Stomach (tissue), 9 donors: ENCODE data around the gene MYO1B. TPM values are rescaled to one million over a fixed set of nuclear protein-coding genes. Genes with fewer than 3 reads are reported as not detected.

Source experiments
- DNase-seq, 2 donors: peaks; one replicate each; pipeline versions ENCODE4 v3.0.0 to v3.0.0-alpha.2; 2013 to 2019
- H3K27ac ChIP-seq, 5 donors: fragments of 200-600 bp in 4 of 5; sonication (generic) in 4 of 5; one replicate each; pipeline ENCODE4 v1.5.1; 2013 to 2019; ENCODE audit warnings: mild to moderate bottlenecking in 1 of 5, moderate library complexity in 1 of 5
- H3K27me3 ChIP-seq, 3 donors: fragments of 200-600 bp; sonication (generic); one replicate each; pipeline ENCODE4 v1.5.1; 2017 to 2019; ENCODE audit warnings: mixed run types in 1 of 3
- H3K36me3 ChIP-seq, 4 donors: fragments of 200-600 bp; sonication (generic); 1 replicate in 3 of 4; 2 replicates in 1 of 4; pipeline ENCODE4 v1.5.1; 2016 to 2019
- H3K4me1 ChIP-seq, 4 donors: fragments of 200-600 bp; sonication (generic); one replicate each; pipeline ENCODE4 v1.5.1; 2016 to 2019
- H3K4me3 ChIP-seq, 4 donors: fragments of 200-600 bp; sonication (generic) in 3 of 4; one replicate each; pipeline ENCODE4 v1.5.1; 2016 to 2019; ENCODE audit warnings: mild to moderate bottlenecking in 1 of 4
- H3K9me3 ChIP-seq, 4 donors: fragments of 200-600 bp; sonication (generic); one replicate each; pipeline ENCODE4 v1.5.1; 2016 to 2019
- CTCF ChIP-seq, 7 experiments: fragments of 450-650 bp in 4 of 7; fragments of 200-600 bp in 3 of 7; sonication (generic) in 3 of 7; IDR thresholded peaks; one replicate each; pipeline ENCODE4 v1.5.1; 2016 to 2019; ENCODE audit warnings: antibody characterized with exemption in 7 of 7, control low read depth in 2 of 7, mild to moderate bottlenecking in 1 of 7
- EP300 ChIP-seq: sonication (generic); formaldehyde crosslinking; IDR thresholded peaks from one replicate; pipeline ENCODE4 v1.6.1; 2017; ENCODE audit warnings: antibody characterized with exemption
- POLR2A ChIP-seq, 4 donors: fragments of 450-650 bp; IDR thresholded peaks; one replicate each; pipeline ENCODE4 v1.6.1; 2016; ENCODE audit warnings: antibody characterized with exemption in 4 of 4, control low read depth in 2 of 4, mild to moderate bottlenecking in 1 of 4, moderate library complexity in 1 of 4
- POLR2AphosphoS5 ChIP-seq, 3 donors: sonication (generic); formaldehyde crosslinking; IDR thresholded peaks; one replicate each; pipeline ENCODE4 v1.6.1; 2016; ENCODE audit warnings: antibody characterized with exemption in 3 of 3
- WGBS, 5 donors: extraction: QIAGEN DNeasy Blood & Tissue Kit in 3 of 5; methylation state at CpG; one replicate each; pipeline versions ENCODE4 v1.1.5 to v1.1.7; 2013 to 2018; 5-methylcytosine and 5-hydroxymethylcytosine counted together
- intact Hi-C: fragments of 100-400 bp; cut with DNase I; formaldehyde crosslinking; loops from one replicate; pipeline ENCODE4 v1.15.1; 2023; ENCODE audit warnings: low total_unique reads
- polyA plus RNA-seq, 3 donors: library from polyadenylated mRNA; stranded (reverse); fragments of 200-250 nt; gene quantifications; one replicate each; pipeline ENCODE4 v1.2.3, GENCODE V29; 2013
- total RNA-seq, 5 donors: library from RNA; depleted of rRNA; stranded (reverse); fragments of >200 nt; gene quantifications; one replicate each; pipeline versions ENCODE4 v1.1.0 to v1.2.3, GENCODE V29; 2014 to 2016
- donor health status: healthy with polysubstance abuse.
- donor health status: Bipolar disorder and iron deficiency.
- donor health status: healthy.

Gene MYO1B
- total and polyA plus RNA-seq, 8 donors = 6.1 to 123 (median 16.4) TPM

- H3K27ac ChIP-seq = no peak overlapping the region
- H3K27me3 ChIP-seq = no peaks in the 10 kb centered on the region
- no peaks in the 10 kb centered on the region for H3K36me3 ChIP-seq
- H3K9me3 ChIP-seq = no peaks in the 10 kb centered on the region
- TF ChIP-seq EP300 (no peak), POLR2AphosphoS5 (IDR thresholded peaks at IDR 0.05) (no peak), POLR2A (IDR thresholded peaks at IDR 0.05) (no peak), CTCF (IDR thresholded peaks at IDR 0.05) (no peak)
- no peak for DNase-seq
- 95 to 97% (median 95%) methylated on average over 2 of the region's 2 CpGs for WGBS, 5 donors
- intact Hi-C loops = loop anchor here (5.0 kb wide), 1 partner anchor 277 kb away; no protein-coding TSS in a partner anchor
- peaks cover 0 to 20% (median 8%) of the 10 kb centered on the region in 4 donors for H3K4me1 ChIP-seq
- no peak overlapping the region for H3K4me3 ChIP-seq
These were observed 24.5 kb upstream of the MYO1B start for GRCh38 chr2:191220671-191221070.

GRCh38 chr2:191221666-191222065 is 23.5 kb upstream of the MYO1B start:
- peaks cover 0 to 26% (median 8%) of the 10 kb centered on the region in 4 donors for H3K4me1 ChIP-seq
- WGBS, 5 donors = 65 to 90% (median 88%) methylated on average over 5 of the region's 5 CpGs
- TF ChIP-seq POLR2A (IDR thresholded peaks at IDR 0.05) (no peak), EP300 (no peak), CTCF (IDR thresholded peaks at IDR 0.05) (no peak)
- no peaks in the 10 kb centered on the region for H3K9me3 ChIP-seq
- H3K4me3 ChIP-seq = no peak overlapping the region
- DNase-seq = no peak
- intact Hi-C loops = loop anchor here (5.0 kb wide), 1 partner anchor 276 kb away; no protein-coding TSS in a partner anchor
- no peaks in the 10 kb centered on the region for H3K36me3 ChIP-seq
- H3K27ac ChIP-seq = no peak overlapping the region
- no peaks in the 10 kb centered on the region for H3K27me3 ChIP-seq

- H3K4me1 ChIP-seq = peaks cover 0 to 24% (median 7%) of the 10 kb centered on the region in 4 donors
- DNase-seq = no peak
- H3K36me3 ChIP-seq = no peaks in the 10 kb centered on the region
- no peaks in the 10 kb centered on the region for H3K27me3 ChIP-seq
- intact Hi-C loops = loop anchor here (5.0 kb wide), 1 partner anchor 275 kb away; no protein-coding TSS in a partner anchor
- TF ChIP-seq CTCF (IDR thresholded peaks at IDR 0.05) (no peak), POLR2AphosphoS5 (IDR thresholded peaks at IDR 0.05) (no peak), POLR2A (IDR thresholded peaks at IDR 0.05) (no peak), EP300 (no peak)
- no peak overlapping the region for H3K27ac ChIP-seq
- WGBS, 5 donors = 72 to 85% (median 78%) methylated on average over 4 of the region's 4 CpGs
- no peaks in the 10 kb centered on the region for H3K9me3 ChIP-seq
- no peak overlapping the region for H3K4me3 ChIP-seq
These were observed 22.7 kb upstream of the MYO1B start for GRCh38 chr2:191222507-191222906.

GRCh38 chr2:191222952-191223351 is 22.3 kb upstream of the MYO1B start:
- Histone ChIP-seq H3K36me3 (no peaks in the 10 kb centered on the region), H3K4me3 (no peak overlapping the region), H3K4me1 (peaks cover 0 to 20% (median 5%) of the 10 kb centered on the region in 4 donors), H3K9me3 (no peaks in the 10 kb centered on the region), H3K27me3 (no peaks in the 10 kb centered on the region), H3K27ac (no peak overlapping the region)
- WGBS, 5 donors = 85 to 97% (median 89%) methylated on average over 3 of the region's 3 CpGs
- intact Hi-C loops = loop anchor here (5.0 kb wide), 1 partner anchor 274 kb away; no protein-coding TSS in a partner anchor
- TF ChIP-seq EP300 = no peak
- TF ChIP-seq POLR2AphosphoS5 (IDR thresholded peaks at IDR 0.05) = no peak
- TF ChIP-seq POLR2A (IDR thresholded peaks at IDR 0.05) = no peak
- TF ChIP-seq CTCF (IDR thresholded peaks at IDR 0.05) = no peak
- DNase-seq = no peak
